PFSK-1 (cell line): ENCODE data around the gene HES2.

Source experiments
- FOXP2 ChIP-seq: optimal IDR thresholded peaks from 2 replicates; pipeline ENCODE3; 2011; ENCODE audit warnings: borderline replicate concordance, control low read depth, inconsistent platforms; ENCODE audit not compliant: insufficient read depth; ENCODE audit errors: extremely low read length, extremely low read depth
- POLR2AphosphoS5 ChIP-seq: IDR thresholded peaks from 2 replicates; pipeline ENCODE4 v1.6.1; 2012; ENCODE audit warnings: low read depth, mild to moderate bottlenecking, control low read depth, low read length, moderate library complexity
- REST ChIP-seq, 2 experiments: IDR thresholded peaks; 2 replicates each; pipeline versions ENCODE4 v1.6.1 to v1.8.0; 2011 to 2012; ENCODE audit warnings: low read depth in 2 of 2, low read length in 2 of 2, control low read depth in 1 of 2, inconsistent platforms in 1 of 2, mild to moderate bottlenecking in 1 of 2, moderate library complexity in 1 of 2; ENCODE audit not compliant: insufficient read depth in 1 of 2
- SIN3A ChIP-seq: IDR thresholded peaks from 2 replicates; pipeline ENCODE4 v1.6.1; 2012; ENCODE audit warnings: mild to moderate bottlenecking, low read length, moderate library complexity, borderline replicate concordance; ENCODE audit not compliant: insufficient read depth
- TAF1 ChIP-seq: IDR thresholded peaks from 2 replicates; pipeline ENCODE4 v1.6.1; 2012; ENCODE audit warnings: low read length, control low read depth, borderline replicate concordance; ENCODE audit not compliant: insufficient read depth

Gene HES2

DNA sequence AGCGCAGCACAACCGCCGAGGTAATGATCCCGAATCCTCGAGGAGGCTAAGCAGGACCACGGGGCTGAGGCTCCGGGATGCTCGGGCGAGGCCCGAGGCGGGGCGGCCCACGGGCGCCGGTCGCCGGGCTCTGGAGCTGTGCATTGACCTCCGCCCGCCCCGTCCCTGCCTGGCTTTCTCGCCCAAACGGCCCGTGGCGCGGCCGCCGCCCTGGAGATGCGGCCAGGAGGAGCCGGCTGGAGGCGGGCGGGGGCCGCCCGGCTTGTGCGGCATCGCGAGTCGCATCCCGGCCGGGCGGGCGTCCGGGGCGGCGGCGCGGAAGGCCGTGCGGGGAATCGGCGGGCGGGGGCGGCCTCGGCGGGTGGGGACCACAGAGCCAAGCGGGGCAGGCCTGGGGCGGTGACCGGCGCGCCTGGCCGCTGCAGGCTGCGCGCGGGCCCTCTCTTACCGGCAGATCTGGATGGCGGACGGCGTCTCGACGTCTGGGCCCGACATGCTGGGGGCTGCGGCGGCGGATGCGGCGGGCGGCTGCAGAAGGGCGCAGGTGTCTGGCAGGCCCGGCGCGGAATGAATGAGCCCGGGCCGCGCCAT, 26.8 kb downstream of the HES2 start:
- TF ChIP-seq REST (IDR thresholded peaks at IDR 0.05; ENCODE audit: insufficient read depth in 1 of 2, low read depth in 2 of 2, low read length in 2 of 2), result 0 out of 4 replicates have a peak, but pooled peaks of 1 of the 2 experiments have one; percentile 38
- peak; percentile 81; the same call in 1 of the 2 replicates for TF ChIP-seq TAF1
- peak; percentile 46; the same call in 1 of the 2 replicates for TF ChIP-seq POLR2AphosphoS5
- TF ChIP-seq FOXP2, result no peak
- TF ChIP-seq SIN3A, result peak; percentile 30; the same call in 1 of the 2 replicates

- no peak for TF ChIP-seq TAF1
- TF ChIP-seq FOXP2, result no peak
- TF ChIP-seq REST (IDR thresholded peaks at IDR 0.05; ENCODE audit: insufficient read depth in 1 of 2, low read depth in 2 of 2, low read length in 2 of 2), result no peak
- TF ChIP-seq SIN3A, result no peak
- no peak for TF ChIP-seq POLR2AphosphoS5
Observed at GRCh38 chr1:6391951-6392808, 27.5 kb downstream of the HES2 start.

GRCh38 chr1:6389971-6390370, 29.7 kb downstream of the HES2 start:
- TF ChIP-seq SIN3A, result no peak
- TF ChIP-seq FOXP2, result no peak
- TF ChIP-seq POLR2AphosphoS5, result no peak
- TF ChIP-seq REST (IDR thresholded peaks at IDR 0.05; ENCODE audit: insufficient read depth in 1 of 2, low read depth in 2 of 2, low read length in 2 of 2), result no peak
- TF ChIP-seq TAF1, result no peak

- no peak for TF ChIP-seq FOXP2
- no peak for TF ChIP-seq SIN3A
- TF ChIP-seq REST (IDR thresholded peaks at IDR 0.05; ENCODE audit: insufficient read depth in 1 of 2, low read depth in 2 of 2, low read length in 2 of 2), result no peak
- TF ChIP-seq POLR2AphosphoS5, result no peak
- TF ChIP-seq TAF1, result no peak
Observed at GRCh38 chr1:6386371-6386949, 33.3 kb downstream of the HES2 start.
